NCI-H748 (cell line): ENCODE results near the gene TMEM231.

ENCODE experiments used
- DNase-seq: peaks from one replicate; lab custom pipeline; 2025; ENCODE audit not compliant: unreplicated experiment; lab: John Stamatoyannopoulos, UW

The TMEM231 gene

GRCh38 chr16:75494661-75495075, 61.4 kb downstream of the TMEM231 start:
- DNase-seq: no peak

- DNase-seq: no peak
Observed at GRCh38 chr16:75494184-75494583, 61.9 kb downstream of the TMEM231 start.

- DNase-seq: peak; percentile 10
Observed at GRCh38 chr16:75491876-75492275, 64.2 kb downstream of the TMEM231 start.

GRCh38 chr16:75488322-75488721, 67.7 kb downstream of the TMEM231 start:
- DNase-seq: no peak
